Duodenal mucosa (tissue), 2 donors: ENCODE data around the gene IMMP2L.

Experiments
- H3K27ac ChIP-seq: one replicate; pipeline ENCODE4 v1.7.0; 2013; ENCODE audit warnings: low read depth, low read length
- H3K27me3 ChIP-seq, 2 donors: one replicate each; pipeline ENCODE4 v1.7.0; 2013; ENCODE audit warnings: low read length in 2 of 2, control low read depth in 1 of 2; ENCODE audit not compliant: insufficient read depth in 2 of 2, control insufficient read depth in 1 of 2
- H3K36me3 ChIP-seq, 2 donors: one replicate each; pipeline ENCODE4 v1.7.0; 2013; ENCODE audit warnings: low read length in 2 of 2, control low read depth in 1 of 2; ENCODE audit not compliant: insufficient read depth in 2 of 2, control insufficient read depth in 1 of 2
- H3K4me1 ChIP-seq, 2 donors: one replicate each; pipeline ENCODE4 v1.7.0; 2013; ENCODE audit warnings: low read length in 2 of 2, control low read depth in 1 of 2; ENCODE audit not compliant: insufficient read depth in 2 of 2, control insufficient read depth in 1 of 2
- H3K4me3 ChIP-seq, 2 donors: one replicate each; pipeline ENCODE4 v1.7.0; 2013; ENCODE audit warnings: low read length in 2 of 2, low read depth in 1 of 2
- H3K9ac ChIP-seq, 2 donors: one replicate each; pipeline ENCODE4 v1.7.0; 2013; ENCODE audit warnings: low read length in 2 of 2, low read depth in 1 of 2
- H3K9me3 ChIP-seq, 2 donors: one replicate each; pipeline ENCODE4 v1.7.0; 2013; ENCODE audit warnings: low read length in 2 of 2, control low read depth in 1 of 2; ENCODE audit not compliant: control insufficient read depth in 1 of 2

The IMMP2L gene

DNA sequence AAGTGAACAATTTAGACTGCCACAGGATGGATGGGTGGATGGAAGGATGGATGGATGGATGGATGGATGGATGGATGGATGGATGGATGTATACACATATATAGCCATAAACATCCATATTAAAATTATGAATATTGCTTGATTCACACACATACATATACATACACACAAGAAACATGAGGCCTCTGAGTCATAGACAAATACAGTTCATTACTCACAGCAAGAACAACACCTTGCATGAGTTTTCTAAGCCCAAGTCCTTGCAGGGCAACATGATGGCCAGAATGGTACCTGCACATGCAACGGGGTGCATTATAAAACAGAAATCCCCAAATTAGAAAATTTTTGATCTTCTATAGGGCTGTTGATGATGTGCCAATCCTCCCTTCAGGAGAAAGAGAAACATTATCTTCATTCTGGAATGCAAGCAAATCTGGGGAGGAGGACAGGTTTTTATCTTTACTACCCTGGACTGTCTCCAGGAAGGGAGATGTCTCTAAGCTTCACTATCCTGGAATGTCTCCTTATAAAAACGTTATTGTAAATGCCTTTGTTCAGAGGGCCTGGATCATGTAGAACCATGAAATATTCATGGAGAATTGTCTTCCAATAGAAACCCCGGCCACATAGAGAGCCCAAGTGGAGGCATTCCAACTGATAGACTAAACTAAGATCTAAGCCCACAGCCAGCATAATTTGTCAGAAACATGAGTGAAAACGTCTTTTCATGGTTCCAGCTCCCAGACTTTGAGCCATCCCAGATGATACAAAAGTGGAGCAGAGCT is 709.9 kb downstream of the IMMP2L start:
- no peak overlapping the region for H3K27ac ChIP-seq
- no peaks in the 10 kb centered on the region for H3K9me3 ChIP-seq
- H3K4me3 ChIP-seq: no peak overlapping the region

DNA sequence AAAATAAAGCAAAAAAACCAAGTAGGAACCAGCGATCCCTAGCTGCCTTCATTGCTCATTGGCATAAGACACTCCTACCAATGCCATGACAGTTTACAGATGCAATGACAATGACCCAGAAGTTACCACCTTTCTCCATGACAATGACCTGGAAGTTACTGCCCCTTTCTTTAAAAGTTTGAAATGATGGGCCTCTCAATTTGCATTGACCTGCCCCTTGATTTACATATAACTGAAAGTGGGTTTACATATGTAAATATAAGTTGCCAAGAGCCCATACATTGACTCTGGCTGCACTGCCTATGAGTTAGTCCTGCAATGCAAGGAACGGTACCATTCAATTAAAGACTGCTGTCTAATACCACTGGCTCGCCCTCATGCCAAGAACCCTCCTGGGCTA is 712.1 kb downstream of the IMMP2L start:
- no peaks in the 10 kb centered on the region for H3K36me3 ChIP-seq
- no peak overlapping the region for H3K9ac ChIP-seq
- H3K27me3 ChIP-seq: no peaks in the 10 kb centered on the region
- H3K4me3 ChIP-seq: no peak overlapping the region
- no peak overlapping the region for H3K27ac ChIP-seq
- H3K9me3 ChIP-seq: no peaks in the 10 kb centered on the region
- H3K4me1 ChIP-seq: no peaks in the 10 kb centered on the region

More for the DNA sequence above, 709.9 kb downstream of the IMMP2L start:
- Histone ChIP-seq H3K4me1 (no peaks in the 10 kb centered on the region), H3K27me3 (no peaks in the 10 kb centered on the region), H3K36me3 (no peaks in the 10 kb centered on the region), H3K9ac (no peak overlapping the region)

DNA sequence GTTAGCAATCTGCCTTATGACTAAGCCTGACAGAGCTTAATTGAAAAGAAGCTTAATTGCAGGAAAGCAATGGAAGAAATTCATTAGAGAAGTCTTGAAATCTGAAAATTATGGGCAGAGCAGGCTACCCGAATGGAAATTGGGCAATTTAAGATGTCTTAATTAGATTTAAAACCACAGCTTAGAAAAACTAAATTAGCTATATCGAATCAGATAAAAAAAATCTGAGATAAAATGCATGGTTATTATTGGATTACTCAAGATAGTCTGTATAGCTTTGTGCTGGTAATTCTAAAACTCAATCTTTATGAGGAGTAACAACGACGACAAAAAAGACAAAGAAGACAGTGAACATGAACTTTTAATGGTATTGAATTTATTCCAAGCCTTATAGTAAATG is 719.5 kb downstream of the IMMP2L start:
- Histone ChIP-seq H3K27me3 (no peaks in the 10 kb centered on the region), H3K27ac (no peak overlapping the region), H3K4me1 (no peaks in the 10 kb centered on the region), H3K4me3 (no peak overlapping the region), H3K36me3 (no peaks in the 10 kb centered on the region), H3K9ac (no peak overlapping the region), H3K9me3 (no peaks in the 10 kb centered on the region)

- Histone ChIP-seq H3K4me1 (no peaks in the 10 kb centered on the region), H3K9me3 (no peaks in the 10 kb centered on the region), H3K36me3 (no peaks in the 10 kb centered on the region), H3K27me3 (no peaks in the 10 kb centered on the region), H3K9ac (no peak overlapping the region), H3K27ac (no peak overlapping the region), H3K4me3 (no peak overlapping the region)
Measured at GRCh38 chr7:110841840-110842545, 720.3 kb downstream of the IMMP2L start.

- no peak overlapping the region for H3K9ac ChIP-seq
- peaks cover 0 to 13% of the 10 kb centered on the region in 2 donors for H3K4me1 ChIP-seq
- H3K4me3 ChIP-seq: no peak overlapping the region
- H3K27me3 ChIP-seq: no peaks in the 10 kb centered on the region
- no peak overlapping the region for H3K27ac ChIP-seq
- H3K36me3 ChIP-seq: no peaks in the 10 kb centered on the region
- no peaks in the 10 kb centered on the region for H3K9me3 ChIP-seq
Measured at GRCh38 chr7:110839866-110840265, 722.4 kb downstream of the IMMP2L start.

DNA sequence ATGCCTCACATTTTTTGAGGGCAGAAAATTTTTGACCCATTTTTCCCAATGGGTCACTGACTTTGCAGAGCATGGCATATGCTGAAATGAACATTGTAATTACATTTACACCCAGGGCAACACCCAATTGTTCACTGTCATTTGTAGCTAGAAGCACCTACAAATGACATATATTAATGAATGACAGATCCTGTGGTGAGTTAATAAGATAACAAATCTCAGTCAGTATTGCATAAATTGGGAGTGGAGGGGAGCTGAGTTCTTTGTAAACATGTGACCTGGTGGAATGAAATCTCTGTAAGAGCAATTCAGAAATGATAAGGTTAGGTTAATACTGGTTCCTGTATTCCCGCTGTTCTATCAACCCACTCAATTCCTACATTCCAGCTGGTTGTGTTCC is 726.4 kb downstream of the IMMP2L start:
- no peak overlapping the region for H3K4me3 ChIP-seq
- no peak overlapping the region for H3K9ac ChIP-seq
- H3K9me3 ChIP-seq: no peaks in the 10 kb centered on the region
- H3K27me3 ChIP-seq: no peaks in the 10 kb centered on the region
- no peaks in the 10 kb centered on the region for H3K36me3 ChIP-seq
- H3K4me1 ChIP-seq: peaks cover 0 to 16% of the 10 kb centered on the region in 2 donors
- H3K27ac ChIP-seq: no peak overlapping the region

DNA sequence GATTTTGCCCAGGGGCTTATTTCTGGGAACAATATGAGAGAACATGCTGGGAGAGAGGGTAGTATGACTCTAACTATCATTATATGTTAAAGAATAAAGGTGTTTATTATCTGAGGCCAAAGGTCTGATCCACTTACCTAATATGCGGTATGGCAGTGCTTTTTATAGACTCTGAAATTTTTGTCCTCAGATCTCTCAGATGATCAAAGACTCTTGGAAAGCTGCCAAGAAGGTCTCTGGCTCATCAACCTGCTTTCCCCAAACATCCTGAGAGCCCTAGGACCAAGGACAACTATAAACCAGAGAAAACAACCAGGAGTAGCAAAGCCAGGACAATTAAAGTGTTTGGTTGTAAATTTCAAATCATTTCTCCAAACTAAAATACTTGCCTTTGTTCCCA is 727.1 kb downstream of the IMMP2L start:
- Histone ChIP-seq H3K9ac (no peak overlapping the region), H3K27me3 (no peaks in the 10 kb centered on the region), H3K36me3 (no peaks in the 10 kb centered on the region), H3K4me3 (no peak overlapping the region), H3K27ac (no peak overlapping the region), H3K9me3 (no peaks in the 10 kb centered on the region), H3K4me1 (peaks cover 0 to 16% of the 10 kb centered on the region in 2 donors)

GRCh38 chr7:110831419-110831818 is 730.9 kb downstream of the IMMP2L start:
- H3K9ac ChIP-seq: no peak overlapping the region

GRCh38 chr7:110830778-110831177 is 731.5 kb downstream of the IMMP2L start:
- Histone ChIP-seq H3K4me3 (no peak overlapping the region), H3K4me1 (peaks cover 0 to 13% of the 10 kb centered on the region in 2 donors), H3K36me3 (no peaks in the 10 kb centered on the region), H3K9ac (no peak overlapping the region), H3K27me3 (no peaks in the 10 kb centered on the region), H3K27ac (no peak overlapping the region), H3K9me3 (no peaks in the 10 kb centered on the region)

More at GRCh38 chr7:110831419-110831818, 730.9 kb downstream of the IMMP2L start:
- no peaks in the 10 kb centered on the region for H3K36me3 ChIP-seq
- H3K9me3 ChIP-seq: no peaks in the 10 kb centered on the region
- H3K4me3 ChIP-seq: no peak overlapping the region
- no peak overlapping the region for H3K27ac ChIP-seq
- H3K4me1 ChIP-seq: peaks cover 0 to 16% of the 10 kb centered on the region in 2 donors
- no peaks in the 10 kb centered on the region for H3K27me3 ChIP-seq

DNA sequence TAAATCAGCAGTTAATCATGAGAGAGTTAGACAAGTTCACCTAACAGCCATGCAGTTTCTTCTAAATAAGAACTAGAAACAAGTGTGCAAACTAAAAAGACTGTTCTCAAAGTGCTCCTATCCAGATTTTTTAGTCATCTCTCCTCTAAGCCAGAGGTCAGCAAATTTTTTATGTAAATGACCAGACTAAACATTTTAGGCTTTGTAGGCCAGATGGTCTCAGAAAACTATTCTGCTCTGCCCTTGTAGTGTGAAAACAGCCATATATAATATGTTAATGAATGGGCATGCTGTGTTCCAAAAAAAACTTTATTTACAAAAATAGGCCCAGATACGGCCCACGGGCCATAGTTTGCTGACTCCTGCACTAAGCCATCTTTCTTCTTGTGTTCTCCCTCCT is 734.4 kb downstream of the IMMP2L start:
- no peaks in the 10 kb centered on the region for H3K27me3 ChIP-seq

More for the DNA sequence above, 734.4 kb downstream of the IMMP2L start:
- Histone ChIP-seq H3K27ac (no peak overlapping the region), H3K9ac (no peak overlapping the region), H3K36me3 (no peaks in the 10 kb centered on the region), H3K4me1 (no peaks in the 10 kb centered on the region), H3K4me3 (no peak overlapping the region), H3K9me3 (no peaks in the 10 kb centered on the region)
